Mucosa of rectum (tissue), 2 donors: ENCODE results near the gene UNC5B.

ENCODE experiments used
- H3K27ac ChIP-seq, 2 donors: one replicate each; pipeline ENCODE4 v1.7.0; 2013; ENCODE audit warnings: inconsistent platforms in 2 of 2, low read depth in 2 of 2, low read length in 2 of 2
- H3K27me3 ChIP-seq, 2 donors: one replicate each; pipeline ENCODE4 v1.7.0; 2013; ENCODE audit warnings: low read length in 2 of 2; ENCODE audit not compliant: control insufficient read depth in 2 of 2, insufficient read depth in 2 of 2
- H3K36me3 ChIP-seq, 2 donors: one replicate each; pipeline ENCODE4 v1.7.0; 2013; ENCODE audit warnings: low read length in 2 of 2; ENCODE audit not compliant: control insufficient read depth in 2 of 2, insufficient read depth in 2 of 2
- H3K4me1 ChIP-seq, 2 donors: one replicate each; pipeline ENCODE4 v1.7.0; 2013; ENCODE audit warnings: low read length in 2 of 2, mild to moderate bottlenecking in 1 of 2; ENCODE audit not compliant: control insufficient read depth in 2 of 2, insufficient read depth in 2 of 2
- H3K4me3 ChIP-seq, 2 donors: one replicate each; pipeline ENCODE4 v1.7.0; 2013; ENCODE audit warnings: low read length in 2 of 2
- H3K9ac ChIP-seq, 2 donors: one replicate each; pipeline ENCODE4 v1.7.0; 2013; ENCODE audit warnings: low read length in 2 of 2, low read depth in 1 of 2, mild to moderate bottlenecking in 1 of 2
- H3K9me3 ChIP-seq, 2 donors: one replicate each; pipeline ENCODE4 v1.7.0; 2013; ENCODE audit warnings: low read length in 2 of 2; ENCODE audit not compliant: control insufficient read depth in 2 of 2
- donor health status: healthy.
- donor health status: Normal muscosa, but diverticular disease.

The UNC5B gene

DNA sequence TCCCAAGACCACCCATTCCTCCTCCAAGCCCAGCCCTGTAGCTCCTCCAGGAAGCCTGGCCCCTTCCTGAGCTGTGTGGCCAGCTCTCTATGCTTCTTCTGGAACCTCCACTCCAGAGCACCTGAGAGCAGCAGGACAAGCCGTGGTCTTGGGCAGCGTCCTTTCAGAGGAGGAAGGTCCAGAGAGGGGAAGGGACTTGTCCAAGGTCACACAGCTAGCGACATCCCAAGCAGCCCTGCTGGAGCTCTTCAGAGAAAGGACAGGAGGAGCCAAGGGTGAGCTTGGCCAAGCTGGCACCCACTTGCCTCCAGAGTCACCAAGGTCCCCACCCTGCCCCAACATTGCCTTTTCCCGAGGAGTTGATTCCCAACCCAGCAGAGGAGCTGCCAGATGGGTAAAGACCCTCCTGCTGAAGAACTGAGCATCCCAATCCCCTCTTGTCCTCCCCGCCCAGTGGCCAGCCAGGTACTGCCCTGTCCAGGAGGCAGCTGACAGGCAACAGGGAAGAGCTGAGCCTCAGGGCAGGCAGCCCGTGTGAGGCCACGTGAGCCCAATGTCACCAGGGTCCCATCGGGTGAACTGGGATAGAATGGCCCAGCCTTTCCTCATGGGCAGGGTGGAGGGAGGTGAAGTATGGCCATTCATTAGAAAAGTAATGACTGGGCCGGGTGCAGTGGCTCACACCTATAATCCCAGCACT is 46.2 kb downstream of the UNC5B start:
- Histone ChIP-seq H3K27ac (peak overlapping the region; percentile 30 to 87), H3K4me1 (peaks cover 57 to 84% of the 10 kb centered on the region in 2 donors), H3K9me3 (no peaks in the 10 kb centered on the region), H3K4me3 (no peak overlapping the region), H3K27me3 (no peaks in the 10 kb centered on the region), H3K9ac (no peak overlapping the region), H3K36me3 (no peaks in the 10 kb centered on the region)

DNA sequence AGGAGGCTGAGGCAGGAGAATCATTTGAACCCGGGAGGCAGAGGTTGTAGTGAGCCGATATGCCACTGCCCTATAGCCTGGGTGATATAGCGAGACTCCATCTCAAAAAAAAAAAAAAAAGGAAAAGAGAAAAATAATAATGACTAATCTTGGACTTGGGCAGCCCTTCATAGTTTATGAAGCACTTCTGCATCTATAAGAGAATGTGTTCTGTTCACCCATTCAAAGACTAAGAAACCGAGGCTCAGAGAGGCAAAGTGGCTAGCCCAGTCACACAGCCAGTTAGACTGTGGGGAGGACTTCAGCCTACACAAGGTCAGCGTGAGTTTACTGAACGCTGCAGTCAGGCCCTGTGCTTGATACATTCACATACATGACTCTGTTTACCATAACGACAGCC is 46.9 kb downstream of the UNC5B start:
- peak overlapping the region in 1 of 2 donors; percentile 81 for H3K27ac ChIP-seq
- H3K9ac ChIP-seq = peak overlapping the region; percentile 45 to 47
- H3K4me1 ChIP-seq = peaks cover 57 to 78% of the 10 kb centered on the region in 2 donors
- H3K36me3 ChIP-seq = no peaks in the 10 kb centered on the region
- H3K4me3 ChIP-seq = no peak overlapping the region
- H3K9me3 ChIP-seq = no peaks in the 10 kb centered on the region
- H3K27me3 ChIP-seq = no peaks in the 10 kb centered on the region

DNA sequence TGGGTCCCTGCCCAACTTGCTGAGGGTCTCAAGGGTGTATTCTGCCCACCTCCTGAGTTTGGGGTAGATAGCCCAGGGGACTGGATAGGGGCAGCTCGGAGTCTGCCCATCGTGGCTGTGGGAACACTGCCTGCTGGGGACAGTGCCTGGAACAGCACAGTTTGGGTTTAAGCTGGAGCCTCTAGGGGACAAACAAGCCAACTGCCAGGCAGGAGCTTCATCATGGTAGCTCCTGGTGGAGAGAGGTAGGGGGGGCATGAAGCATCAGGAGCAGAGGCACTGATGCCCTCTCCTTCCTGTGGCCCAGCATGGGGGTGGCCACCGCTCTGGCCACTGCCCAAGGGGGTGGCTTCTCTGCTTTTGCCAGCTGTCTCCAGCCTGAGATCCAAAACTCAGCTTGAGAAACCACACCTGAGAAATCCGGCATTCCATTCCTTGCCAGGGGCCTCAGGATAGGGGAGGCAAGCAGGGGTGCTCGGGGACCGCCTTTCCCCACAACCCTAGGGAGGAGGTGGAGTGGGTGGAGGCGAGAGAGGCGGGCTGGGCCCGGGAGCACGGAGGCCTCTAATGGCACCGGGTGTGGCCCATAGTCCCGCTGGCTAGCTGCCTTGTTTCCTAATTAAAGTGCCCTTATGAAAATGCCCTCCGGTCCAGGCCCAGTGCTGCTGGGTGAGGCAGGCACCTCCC is 47.6 kb downstream of the UNC5B start:
- Histone ChIP-seq H3K27ac (peak overlapping the region; percentile 81), H3K4me1 (peaks cover 57 to 72% of the 10 kb centered on the region in 2 donors), H3K27me3 (no peaks in the 10 kb centered on the region), H3K9ac (peak overlapping the region; percentile 45 to 47), H3K9me3 (no peaks in the 10 kb centered on the region), H3K4me3 (no peak overlapping the region), H3K36me3 (no peaks in the 10 kb centered on the region)

DNA sequence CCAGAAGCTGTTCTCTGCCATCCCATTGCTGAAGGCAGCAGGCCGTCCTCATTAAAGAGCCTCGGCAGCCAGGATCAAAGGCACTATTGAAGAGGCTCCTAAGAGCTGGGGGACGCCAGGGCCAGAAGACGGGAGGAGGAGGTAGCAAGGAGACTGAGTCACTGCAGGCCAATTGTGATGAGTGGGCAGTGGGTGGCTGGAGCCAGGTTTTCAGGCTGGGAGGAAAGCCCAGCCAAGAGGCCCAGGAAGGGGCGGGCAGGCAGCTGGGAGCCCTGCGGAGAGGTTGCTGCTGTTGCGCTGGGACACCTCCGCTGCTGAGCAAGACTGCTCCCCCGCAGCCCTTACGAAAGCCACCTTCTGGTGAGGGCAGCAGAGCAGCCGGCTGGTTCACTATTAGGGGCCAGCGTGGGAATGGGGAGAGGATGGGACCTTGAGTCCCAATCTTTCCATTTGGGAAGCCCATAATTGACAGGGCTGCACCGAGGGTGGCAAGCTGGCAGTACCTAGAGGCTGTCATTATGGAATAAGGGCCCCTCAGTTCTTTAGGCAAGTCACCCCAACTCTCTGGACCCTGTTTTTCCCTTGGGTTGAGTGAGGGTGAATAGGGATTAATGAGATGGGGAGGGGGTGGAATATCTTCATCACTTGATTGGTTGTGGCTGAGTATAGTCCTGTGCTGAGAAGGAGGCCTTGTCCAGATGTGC is 48.4 kb downstream of the UNC5B start:
- peak overlapping the region; percentile 81 for H3K27ac ChIP-seq
- H3K9ac ChIP-seq = peak overlapping the region in 1 of 2 donors; percentile 45
- H3K4me3 ChIP-seq = no peak overlapping the region
- peaks cover 61 to 71% of the 10 kb centered on the region in 2 donors for H3K4me1 ChIP-seq
- no peaks in the 10 kb centered on the region for H3K36me3 ChIP-seq
- H3K9me3 ChIP-seq = no peaks in the 10 kb centered on the region
- no peaks in the 10 kb centered on the region for H3K27me3 ChIP-seq

DNA sequence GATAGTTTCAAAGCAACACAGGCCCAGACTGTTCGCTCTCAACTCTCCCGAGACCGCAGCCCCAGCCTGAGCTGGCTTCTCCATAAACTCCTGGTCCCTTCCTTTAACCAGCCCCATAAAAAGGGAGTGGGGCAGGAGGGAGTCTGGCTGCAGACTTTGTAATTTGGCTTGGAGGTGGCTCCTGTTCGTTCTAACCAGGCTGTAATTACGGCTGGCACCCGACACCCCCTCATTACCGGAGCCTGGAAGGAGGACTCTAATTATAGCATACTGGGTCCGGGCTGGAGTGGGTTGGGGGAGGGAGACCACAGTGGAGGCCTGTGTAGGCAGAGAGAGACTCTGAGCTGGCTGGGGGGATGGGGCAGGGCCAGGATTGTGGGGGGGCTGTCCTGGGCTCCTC is 49.7 kb downstream of the UNC5B start:
- Histone ChIP-seq H3K9me3 (no peaks in the 10 kb centered on the region), H3K27me3 (no peaks in the 10 kb centered on the region), H3K36me3 (no peaks in the 10 kb centered on the region), H3K4me1 (peaks cover 58 to 64% of the 10 kb centered on the region in 2 donors), H3K9ac (peak overlapping the region in 1 of 2 donors; percentile 13), H3K27ac (peak overlapping the region; percentile 67 to 74), H3K4me3 (no peak overlapping the region)

DNA sequence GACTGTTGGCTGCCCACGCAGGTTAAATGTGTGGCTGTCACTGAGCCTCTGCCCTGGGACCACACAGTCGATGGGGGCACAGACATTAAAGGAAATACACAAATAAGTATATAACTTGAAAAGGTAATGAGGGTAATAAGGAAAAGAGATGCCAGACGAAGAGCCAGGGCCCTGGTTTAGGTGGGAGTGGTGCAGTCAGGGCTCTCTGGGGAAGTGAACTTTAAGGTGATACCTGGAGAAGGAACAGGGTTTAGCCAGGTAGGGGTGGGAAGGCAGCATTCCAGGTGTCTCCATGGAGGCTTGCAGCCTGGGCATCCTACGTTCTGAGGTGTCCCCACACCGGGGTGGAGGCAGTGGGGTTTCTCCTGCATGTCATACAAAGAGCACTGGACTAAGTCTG is 50.4 kb downstream of the UNC5B start:
- H3K4me3 ChIP-seq = no peak overlapping the region
- no peaks in the 10 kb centered on the region for H3K27me3 ChIP-seq
- H3K9ac ChIP-seq = no peak overlapping the region
- H3K4me1 ChIP-seq = peaks cover 55 to 57% of the 10 kb centered on the region in 2 donors
- peak overlapping the region; percentile 67 to 74 for H3K27ac ChIP-seq
- no peaks in the 10 kb centered on the region for H3K9me3 ChIP-seq
- no peaks in the 10 kb centered on the region for H3K36me3 ChIP-seq

DNA sequence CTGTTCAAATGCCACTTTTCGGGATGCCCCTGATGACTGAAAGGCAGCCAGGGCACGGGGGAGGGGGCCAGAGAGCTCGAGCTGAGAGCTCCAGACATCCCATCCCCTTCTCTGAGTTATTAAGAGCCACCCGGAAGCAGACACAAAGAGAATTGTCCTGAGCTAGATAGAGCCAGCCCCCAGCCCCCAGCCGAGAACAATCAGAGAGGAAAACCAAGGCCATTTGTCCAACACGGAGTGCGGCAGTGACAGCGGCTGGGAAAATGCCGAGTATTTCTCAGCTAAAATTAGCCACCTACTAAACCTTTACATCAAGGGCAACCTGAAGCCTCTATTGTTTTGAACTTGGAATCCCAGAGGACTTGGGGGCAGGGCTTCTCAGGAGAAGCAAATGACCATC is 51.0 kb downstream of the UNC5B start:
- H3K36me3 ChIP-seq = no peaks in the 10 kb centered on the region
- H3K9ac ChIP-seq = no peak overlapping the region
- no peak overlapping the region for H3K4me3 ChIP-seq
- H3K27me3 ChIP-seq = no peaks in the 10 kb centered on the region
- no peaks in the 10 kb centered on the region for H3K9me3 ChIP-seq
- peaks cover 51 to 55% of the 10 kb centered on the region in 2 donors for H3K4me1 ChIP-seq
- H3K27ac ChIP-seq = peak overlapping the region in 1 of 2 donors; percentile 74

- Histone ChIP-seq H3K9ac (no peak overlapping the region), H3K27ac (no peak overlapping the region), H3K27me3 (no peaks in the 10 kb centered on the region), H3K9me3 (no peaks in the 10 kb centered on the region), H3K4me3 (no peak overlapping the region), H3K4me1 (peaks cover 44 to 46% of the 10 kb centered on the region in 2 donors), H3K36me3 (no peaks in the 10 kb centered on the region)
Measured at GRCh38 chr10:71264345-71265200, 52.2 kb downstream of the UNC5B start.

- Histone ChIP-seq H3K36me3 (no peaks in the 10 kb centered on the region), H3K9me3 (no peaks in the 10 kb centered on the region), H3K27ac (no peak overlapping the region), H3K4me1 (peaks cover 38 to 40% of the 10 kb centered on the region in 2 donors), H3K27me3 (no peaks in the 10 kb centered on the region), H3K9ac (no peak overlapping the region), H3K4me3 (no peak overlapping the region)
Measured at GRCh38 chr10:71265201-71265575, 52.8 kb downstream of the UNC5B start.
